Type B pancreatic cell (in vitro differentiated cells): ENCODE results near the gene LINGO3. TPM values are rescaled to one million over a fixed set of nuclear protein-coding genes. Genes with fewer than 3 reads are reported as not detected.

ENCODE experiments used
- DNase-seq: peaks from one replicate; pipeline ENCODE4 v3.0.0; 2021; ENCODE audit warnings: mixed read lengths; ENCODE audit not compliant: unreplicated experiment; ENCODE audit errors: extremely low spot score
- H3K27ac Mint-ChIP-seq: 2 replicates; pipeline ENCODE4 v1.8.0; 2021; ENCODE audit warnings: mild to moderate bottlenecking, mixed read lengths
- H3K27me3 Mint-ChIP-seq: 2 replicates; pipeline ENCODE4 v1.8.0; 2021; ENCODE audit warnings: mixed read lengths
- H3K36me3 Mint-ChIP-seq: 2 replicates; pipeline ENCODE4 v1.8.0; 2021; ENCODE audit warnings: mixed read lengths
- H3K4me1 Mint-ChIP-seq: one replicate; pipeline ENCODE4 v1.8.0; 2021; ENCODE audit warnings: mixed read lengths; ENCODE audit not compliant: unreplicated experiment
- H3K4me3 Mint-ChIP-seq: 2 replicates; pipeline ENCODE4 v1.8.0; 2021; ENCODE audit warnings: mild to moderate bottlenecking, mixed read lengths
- H3K9me3 Mint-ChIP-seq: 2 replicates; pipeline ENCODE4 v1.8.0; 2021; ENCODE audit warnings: mixed read lengths
- CTCF ChIP-seq: fragments of 200-600 bp; sonication (generic); conservative IDR thresholded peaks from 2 replicates; pipeline ENCODE4 v1.5.0; 2021; ENCODE audit warnings: antibody characterized with exemption, mild to moderate bottlenecking
- total RNA-seq: library from RNA; stranded (reverse); gene quantifications from 2 replicates; pipeline ENCODE4 v1.2.1, GENCODE V29; 2021; ENCODE audit warnings: low replicate concordance

LINGO3 gene
- total RNA-seq, 1 donor from 2014 or later = not detected

- H3K9me3 Mint-ChIP-seq = no peaks in the 10 kb centered on the region
- H3K4me3 Mint-ChIP-seq = no peak overlapping the region
- TF ChIP-seq CTCF = no peak
- H3K27ac Mint-ChIP-seq = no peak overlapping the region
- H3K36me3 Mint-ChIP-seq = no peaks in the 10 kb centered on the region
- H3K27me3 Mint-ChIP-seq = peaks cover 53% of the 10 kb centered on the region
- peaks cover 4% of the 10 kb centered on the region for H3K4me1 Mint-ChIP-seq
- no peak for DNase-seq
Measured at GRCh38 chr19:2307518-2308012, 389 bp downstream of the LINGO3 start.

GRCh38 chr19:2306971-2307370 lies 983 bp downstream of the LINGO3 start:
- no peaks in the 10 kb centered on the region for H3K36me3 Mint-ChIP-seq
- peak overlapping the region; percentile 49 for H3K4me3 Mint-ChIP-seq
- peaks cover 49% of the 10 kb centered on the region for H3K27me3 Mint-ChIP-seq
- no peak for DNase-seq
- no peaks in the 10 kb centered on the region for H3K9me3 Mint-ChIP-seq
- no peak overlapping the region for H3K27ac Mint-ChIP-seq
- H3K4me1 Mint-ChIP-seq = peaks cover 4% of the 10 kb centered on the region
- no peak for TF ChIP-seq CTCF

- Mint-ChIP-seq H3K27ac (no peak overlapping the region), H3K4me1 (peaks cover 4% of the 10 kb centered on the region), H3K9me3 (no peaks in the 10 kb centered on the region), H3K36me3 (no peaks in the 10 kb centered on the region), H3K27me3 (peaks cover 50% of the 10 kb centered on the region), H3K4me3 (no peak overlapping the region)
- TF ChIP-seq CTCF = no peak
- no peak for DNase-seq
Measured at GRCh38 chr19:2306281-2306806, 1.6 kb downstream of the LINGO3 start.

GRCh38 chr19:2305452-2306280 lies 2.3 kb downstream of the LINGO3 start:
- no peaks in the 10 kb centered on the region for H3K36me3 Mint-ChIP-seq
- H3K9me3 Mint-ChIP-seq = no peaks in the 10 kb centered on the region
- H3K27ac Mint-ChIP-seq = no peak overlapping the region
- DNase-seq = no peak
- no peak for TF ChIP-seq CTCF
- peaks cover 52% of the 10 kb centered on the region for H3K27me3 Mint-ChIP-seq
- no peak overlapping the region for H3K4me3 Mint-ChIP-seq
- peaks cover 4% of the 10 kb centered on the region for H3K4me1 Mint-ChIP-seq

GRCh38 chr19:2303211-2303798 lies 4.6 kb downstream of the LINGO3 start:
- Mint-ChIP-seq H3K27ac (no peak overlapping the region), H3K27me3 (peaks cover 33% of the 10 kb centered on the region)

More at GRCh38 chr19:2303211-2303798, 4.6 kb downstream of the LINGO3 start:
- Mint-ChIP-seq H3K4me3 (no peak overlapping the region), H3K36me3 (no peaks in the 10 kb centered on the region), H3K4me1 (peaks cover 4% of the 10 kb centered on the region), H3K9me3 (no peaks in the 10 kb centered on the region)
- TF ChIP-seq CTCF = no peak
- no peak for DNase-seq
